DND-41 (cell line): ENCODE data around the gene HTR2C.

Source experiments
- ATAC-seq: fragments of 200-7000 bp; cut with Tn5 transposase; 3 replicates; pipeline ENCODE4 v1.9.1; 2021; ENCODE audit warnings: low read depth; ENCODE audit not compliant: insufficient read depth
- DNase-seq: peaks from one replicate; pipeline ENCODE4 v3.0.0-alpha.2; 2020
- H2AFZ ChIP-seq: 2 replicates; pipeline ENCODE4 v1.6.0; 2012; ENCODE audit warnings: low read depth, low read length
- H3K27ac ChIP-seq: 2 replicates; pipeline ENCODE4 v1.5.1; 2012; ENCODE audit warnings: low read length, inconsistent platforms
- H3K27me3 ChIP-seq: fragments of 200-600 bp; sonication (generic); 2 replicates; pipeline ENCODE4 v1.6.0; 2012; ENCODE audit warnings: low read length, mild to moderate bottlenecking, inconsistent platforms; ENCODE audit not compliant: insufficient read depth, poor library complexity
- H3K36me3 ChIP-seq: 2 replicates; pipeline ENCODE4 v1.5.1; 2012; ENCODE audit warnings: low read length, inconsistent platforms; ENCODE audit not compliant: insufficient read depth
- H3K4me1 ChIP-seq: 2 replicates; pipeline ENCODE4 v1.5.1; 2012; ENCODE audit warnings: mild to moderate bottlenecking, low read length; ENCODE audit not compliant: insufficient read depth
- H3K4me2 ChIP-seq: 2 replicates; pipeline ENCODE4 v1.6.0; 2012; ENCODE audit warnings: mild to moderate bottlenecking, moderate library complexity, low read length, inconsistent platforms; ENCODE audit not compliant: insufficient read depth
- H3K4me3 ChIP-seq, 2 experiments: fragments of 200-600 bp in 1 of 2; shearing (Covaris generic) in 1 of 2; 2 replicates each; pipeline ENCODE4 v1.5.1; 2012 to 2016; ENCODE audit warnings: inconsistent platforms in 2 of 2, low read length in 2 of 2, mild to moderate bottlenecking in 2 of 2, low read depth in 1 of 2, moderate library complexity in 1 of 2
- H3K79me2 ChIP-seq: 2 replicates; pipeline ENCODE4 v1.6.0; 2012; ENCODE audit warnings: low read length, inconsistent platforms; ENCODE audit not compliant: insufficient read depth
- H3K9ac ChIP-seq: 2 replicates; pipeline ENCODE4 v1.6.0; 2012; ENCODE audit warnings: low read depth, mild to moderate bottlenecking, inconsistent platforms, low read length, moderate library complexity
- H3K9me3 ChIP-seq: 2 replicates; pipeline ENCODE4 v1.5.1; 2012; ENCODE audit warnings: low read length, moderate library complexity, mild to moderate bottlenecking, inconsistent platforms; ENCODE audit not compliant: insufficient read depth, severe bottlenecking
- H4K20me1 ChIP-seq: 2 replicates; pipeline ENCODE4 v1.6.0; 2012; ENCODE audit warnings: low read length; ENCODE audit not compliant: insufficient read depth
- CTCF ChIP-seq: IDR thresholded peaks from 2 replicates; pipeline ENCODE4 v1.5.1; 2012; ENCODE audit warnings: borderline replicate concordance, low read length, moderate library complexity, mild to moderate bottlenecking; ENCODE audit not compliant: poor library complexity, severe bottlenecking; ENCODE audit errors: extremely low read depth
- EZH2 ChIP-seq: IDR thresholded peaks from 3 replicates; pipeline ENCODE4 v1.6.1; 2012; ENCODE audit warnings: borderline replicate concordance, low read depth, mild to moderate bottlenecking, moderate library complexity, low read length, inconsistent platforms; ENCODE audit not compliant: severe bottlenecking

HTR2C gene

DNA sequence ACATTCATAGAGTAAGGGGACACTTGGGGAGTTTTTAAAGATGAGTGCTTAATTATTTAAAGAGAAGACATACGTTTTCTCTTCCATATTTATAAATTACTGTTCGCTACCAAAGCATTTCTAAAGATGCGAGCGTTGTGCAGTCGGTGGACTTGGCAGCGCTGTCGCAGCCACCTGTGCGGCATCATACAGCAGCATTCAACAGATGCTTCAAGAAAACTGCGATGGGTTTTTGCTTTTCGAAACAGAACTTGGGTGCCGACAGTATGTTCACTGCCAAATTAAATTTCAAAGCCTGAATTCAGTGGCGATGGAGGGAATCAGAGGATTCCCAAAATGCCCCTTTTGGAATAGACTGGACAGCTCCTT, 1.6 kb upstream of the HTR2C start:
- H3K9ac ChIP-seq, result no peak overlapping the region

GRCh38 chrX:114582698-114583395, 1.0 kb upstream of the HTR2C start:
- H3K4me1 ChIP-seq, result no peaks in the 10 kb centered on the region
- ATAC-seq (no peak), DNase-seq (no peak)
- H2AFZ ChIP-seq, result no peak overlapping the region
- no peak overlapping the region for H3K9ac ChIP-seq
- no peak for TF ChIP-seq EZH2
- TF ChIP-seq CTCF, result no peak
- no peaks in the 10 kb centered on the region for H3K79me2 ChIP-seq
- H3K4me2 ChIP-seq, result no peak overlapping the region
- H3K27ac ChIP-seq, result no peak overlapping the region
- H3K9me3 ChIP-seq, result no peaks in the 10 kb centered on the region
- no peaks in the 10 kb centered on the region for H3K27me3 ChIP-seq
- H4K20me1 ChIP-seq, result no peaks in the 10 kb centered on the region
- H3K4me3 ChIP-seq, result no peak overlapping the region
- no peaks in the 10 kb centered on the region for H3K36me3 ChIP-seq

More for the DNA sequence above, 1.6 kb upstream of the HTR2C start:
- no peak for ATAC-seq
- no peak overlapping the region for H3K4me3 ChIP-seq
- DNase-seq, result no peak
- H3K27me3 ChIP-seq, result no peaks in the 10 kb centered on the region
- H4K20me1 ChIP-seq, result no peaks in the 10 kb centered on the region
- H2AFZ ChIP-seq, result no peak overlapping the region
- no peaks in the 10 kb centered on the region for H3K9me3 ChIP-seq
- H3K79me2 ChIP-seq, result no peaks in the 10 kb centered on the region
- H3K36me3 ChIP-seq, result no peaks in the 10 kb centered on the region
- H3K4me1 ChIP-seq, result no peaks in the 10 kb centered on the region
- no peak for TF ChIP-seq CTCF
- TF ChIP-seq EZH2, result no peak
- no peak overlapping the region for H3K27ac ChIP-seq
- H3K4me2 ChIP-seq, result no peak overlapping the region

GRCh38 chrX:114584375-114584943, 573 bp downstream of the HTR2C start:
- Histone ChIP-seq H3K27ac (no peak overlapping the region), H3K9me3 (no peaks in the 10 kb centered on the region), H3K9ac (no peak overlapping the region), H2AFZ (no peak overlapping the region), H3K27me3 (no peaks in the 10 kb centered on the region), H3K36me3 (no peaks in the 10 kb centered on the region), H3K4me1 (no peaks in the 10 kb centered on the region), H3K79me2 (no peaks in the 10 kb centered on the region), H3K4me2 (no peak overlapping the region), H4K20me1 (no peaks in the 10 kb centered on the region), H3K4me3 (no peak overlapping the region)
- no peak for DNase-seq
- no peak for TF ChIP-seq CTCF
- no peak for ATAC-seq
